HG03469 (cell line): ENCODE measurements around the gene PRAME.
"Not testable (repeated sequence)": the region's sequence is repeated elsewhere in the genome, so short reads cannot be mapped to it uniquely, and the experiment has no call there.

Experiments
- ATAC-seq: cut with Tn5 transposase; IDR thresholded peaks from one replicate; pipeline ENCODE4 v1.9.1; 2021; ENCODE audit warnings: mild to moderate bottlenecking, moderate library complexity, moderate number of reproducible peaks; ENCODE audit not compliant: unreplicated experiment

Gene PRAME, protein sequence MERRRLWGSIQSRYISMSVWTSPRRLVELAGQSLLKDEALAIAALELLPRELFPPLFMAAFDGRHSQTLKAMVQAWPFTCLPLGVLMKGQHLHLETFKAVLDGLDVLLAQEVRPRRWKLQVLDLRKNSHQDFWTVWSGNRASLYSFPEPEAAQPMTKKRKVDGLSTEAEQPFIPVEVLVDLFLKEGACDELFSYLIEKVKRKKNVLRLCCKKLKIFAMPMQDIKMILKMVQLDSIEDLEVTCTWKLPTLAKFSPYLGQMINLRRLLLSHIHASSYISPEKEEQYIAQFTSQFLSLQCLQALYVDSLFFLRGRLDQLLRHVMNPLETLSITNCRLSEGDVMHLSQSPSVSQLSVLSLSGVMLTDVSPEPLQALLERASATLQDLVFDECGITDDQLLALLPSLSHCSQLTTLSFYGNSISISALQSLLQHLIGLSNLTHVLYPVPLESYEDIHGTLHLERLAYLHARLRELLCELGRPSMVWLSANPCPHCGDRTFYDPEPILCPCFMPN

DNA sequence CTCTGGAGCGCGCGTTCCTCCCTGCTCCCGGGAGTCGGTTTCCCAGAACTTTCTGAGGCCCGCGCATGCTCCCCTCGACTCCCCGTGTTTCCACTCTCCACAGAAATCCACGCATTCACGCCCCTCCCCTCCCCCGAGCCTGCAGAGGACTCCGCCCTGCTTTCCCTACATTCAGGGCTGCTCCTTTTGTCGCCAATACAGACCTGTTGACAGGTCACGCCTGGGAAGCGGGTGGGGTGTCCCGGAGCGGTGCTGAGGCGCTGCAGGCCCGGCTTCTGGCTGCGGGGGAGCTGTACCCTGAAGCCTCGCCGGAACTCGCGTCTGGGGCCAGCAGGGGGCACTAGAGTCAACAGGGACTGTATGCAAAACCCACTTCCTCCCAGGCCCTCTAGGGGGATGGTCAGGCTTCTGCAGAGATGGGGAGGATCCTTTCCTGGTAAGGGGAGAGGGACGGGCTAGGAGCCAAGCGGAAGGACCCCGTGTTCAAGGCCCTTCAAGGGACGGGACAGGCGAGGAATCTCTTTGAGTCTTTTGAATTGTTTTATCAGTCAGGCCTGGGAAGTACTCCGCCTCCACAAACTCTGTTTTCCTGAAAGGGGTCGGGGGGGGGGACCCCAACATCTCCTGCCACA is at the start of gene PRAME:
Gene PRAME, minus strand, starts transcription at position 294 of the 632 bp plus-strand sequence. CDS start 2,433 bp downstream, outside the sequence.
- ATAC-seq = no peak

DNA sequence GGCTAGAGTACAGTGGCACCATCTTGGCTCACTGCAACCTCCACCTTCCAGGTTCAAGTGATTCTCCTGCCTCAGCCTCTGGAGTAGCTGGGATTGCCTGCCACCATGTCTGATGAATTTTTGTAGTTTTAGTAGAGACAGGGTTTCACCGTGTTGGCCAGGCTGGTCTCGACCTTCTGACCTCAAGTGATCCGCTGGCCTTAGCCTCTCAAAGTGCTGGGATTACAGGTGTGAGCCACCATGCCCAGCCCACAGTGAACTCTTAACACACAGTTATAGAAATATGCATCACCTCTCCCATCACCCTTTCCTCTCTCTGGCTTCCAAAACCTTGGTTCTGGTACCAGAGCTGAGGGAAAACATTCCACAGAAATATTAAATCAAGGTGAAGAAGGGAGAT is 49.0 kb upstream of the PRAME start:
- not testable (repeated sequence) for ATAC-seq

DNA sequence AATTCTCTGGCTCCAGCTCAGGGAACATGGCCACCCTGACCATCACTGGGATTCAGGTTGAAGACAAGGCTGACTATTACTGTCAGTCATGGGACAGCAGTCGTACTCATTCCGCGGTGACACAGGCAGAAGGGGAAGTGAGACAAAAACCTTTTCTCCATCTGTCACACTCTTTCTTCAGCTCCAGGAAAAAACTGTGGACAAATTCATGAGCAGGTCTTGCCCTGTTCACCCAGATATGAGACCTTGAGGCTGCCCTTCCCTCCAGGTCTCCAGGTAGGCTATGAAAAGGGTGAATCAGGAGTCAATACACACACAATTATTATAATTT is 46.0 kb upstream of the PRAME start:
- ATAC-seq = no peak

DNA sequence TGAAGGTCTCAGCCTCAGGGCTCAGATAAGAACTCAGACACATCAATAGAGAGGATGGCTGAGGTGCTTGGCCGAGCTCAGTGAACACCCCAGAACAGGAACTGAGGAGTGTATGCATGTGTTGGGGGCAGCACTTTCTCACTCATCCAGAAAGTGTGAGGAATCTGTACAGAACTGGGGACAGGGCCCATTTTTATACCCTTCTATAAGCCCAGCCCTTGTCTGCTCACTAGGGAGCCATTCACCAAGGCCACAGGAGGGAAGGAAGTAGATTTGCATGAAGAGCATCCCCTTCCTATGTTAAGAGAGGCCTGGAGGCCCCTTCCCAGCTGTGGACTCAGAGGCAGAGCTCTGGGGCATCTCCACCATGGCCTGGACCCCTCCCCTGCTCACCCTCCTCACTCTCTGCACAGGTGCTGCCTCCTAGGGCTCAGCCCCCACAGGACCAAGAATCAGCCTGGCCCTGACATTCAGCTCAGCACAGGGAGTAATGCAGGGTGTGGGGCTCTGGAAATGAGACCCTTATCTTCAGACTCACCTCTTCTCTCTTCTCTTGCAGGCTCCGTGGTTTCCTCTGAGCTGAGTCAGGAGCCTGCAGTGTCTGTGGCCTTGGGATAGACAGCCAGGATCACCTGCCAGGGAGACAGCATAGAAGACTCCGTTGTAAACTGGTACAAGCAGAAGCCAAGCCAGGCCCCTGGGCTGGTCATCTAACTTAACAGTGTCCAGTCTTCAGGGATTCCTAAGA is 45.4 kb upstream of the PRAME start:
- no peak for ATAC-seq

DNA sequence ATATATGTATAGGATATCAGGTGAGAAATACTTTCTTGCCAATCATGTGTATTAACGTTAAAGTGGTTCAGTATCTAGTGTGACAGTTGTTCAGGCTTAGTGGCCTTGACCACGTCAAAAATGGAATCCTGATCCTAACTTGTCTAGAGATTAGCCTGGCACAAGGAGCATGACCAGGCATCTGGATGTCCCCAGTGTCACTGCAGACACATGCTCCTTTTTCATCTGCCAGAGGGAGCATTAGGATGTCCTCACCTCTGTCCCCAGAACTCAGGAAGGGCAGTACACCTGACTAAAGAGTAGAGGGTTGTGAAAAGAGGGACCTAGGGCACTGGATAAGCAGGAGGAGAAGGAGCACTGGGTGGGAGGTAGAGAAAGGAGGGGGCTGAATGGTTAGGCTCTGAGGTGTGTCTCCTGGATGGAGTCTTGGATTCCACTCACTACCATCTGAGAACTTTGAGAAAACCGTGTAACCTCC is 44.4 kb upstream of the PRAME start:
- ATAC-seq = no peak

DNA sequence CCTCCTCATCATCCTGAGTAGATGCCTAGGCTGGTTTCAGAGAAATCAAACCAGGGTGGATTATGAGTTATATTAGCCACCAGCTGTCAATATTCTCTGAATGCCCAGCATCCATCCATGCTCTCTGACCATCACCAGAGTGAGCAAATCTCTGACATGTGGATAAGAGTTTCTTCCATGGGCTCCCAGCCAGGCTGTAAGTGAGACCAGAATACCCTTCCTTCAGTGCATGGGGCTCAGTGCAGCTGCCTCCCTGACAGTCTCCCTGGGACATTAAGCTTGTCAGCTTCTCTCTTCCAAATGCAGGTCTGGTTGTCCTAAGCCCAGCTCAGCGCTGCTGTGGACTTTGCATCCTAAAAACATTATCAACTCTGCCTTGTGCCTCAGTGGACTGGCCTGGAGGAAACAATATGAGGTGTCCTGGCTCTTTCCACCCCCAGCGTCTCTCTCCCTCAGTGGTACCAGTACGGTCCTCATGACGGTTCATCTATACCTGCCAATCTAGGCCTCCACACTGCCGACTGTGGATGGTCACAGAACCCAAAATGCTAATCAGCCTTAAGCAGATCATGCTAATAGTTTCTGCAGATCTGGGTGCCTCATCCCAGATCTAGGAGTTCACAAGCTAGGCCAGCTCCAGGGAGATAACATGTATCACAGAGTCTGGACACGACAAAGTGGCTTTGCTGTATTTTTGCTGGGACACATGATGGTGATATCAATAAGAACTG is 41.6 kb upstream of the PRAME start:
- ATAC-seq = no peak

DNA sequence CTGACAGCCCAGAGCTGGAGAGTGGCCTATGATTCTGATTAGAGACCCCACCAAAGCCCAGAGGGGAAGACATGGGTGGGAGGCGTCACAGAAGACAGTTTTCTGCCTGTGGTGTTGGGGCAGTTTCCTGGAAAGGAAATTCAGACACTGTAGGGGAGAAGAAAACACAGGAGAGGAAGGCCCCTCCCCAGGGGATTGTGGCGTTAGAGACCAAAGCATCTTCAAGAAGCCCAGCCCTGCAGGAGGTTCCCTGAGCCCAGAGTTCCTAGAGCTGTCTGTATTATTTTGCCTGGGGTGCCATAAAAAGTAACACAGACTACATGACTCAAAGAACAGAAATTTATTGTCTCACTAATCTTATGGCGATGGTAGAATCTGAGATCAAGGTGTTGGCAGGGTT is 40.2 kb upstream of the PRAME start:
- no peak for ATAC-seq

DNA sequence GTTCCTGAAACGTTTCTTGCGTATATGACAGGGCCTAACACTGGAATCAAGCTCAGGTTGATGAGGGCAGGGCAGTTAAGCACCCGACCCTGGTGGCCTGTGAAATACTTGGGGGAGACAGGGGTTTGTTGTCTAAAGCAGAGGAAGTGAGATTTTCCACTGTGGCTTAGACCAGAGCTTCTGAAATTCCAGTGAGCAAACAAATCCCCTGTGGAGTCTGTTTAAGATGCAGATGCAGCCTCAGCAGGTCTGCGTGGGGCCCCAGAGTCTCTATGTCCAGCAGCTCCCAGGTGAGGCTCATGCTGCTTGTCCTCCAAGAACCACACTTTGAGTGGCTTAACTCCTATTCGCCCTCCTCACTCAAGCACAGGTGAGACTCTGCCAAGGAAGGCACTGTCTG is 39.1 kb upstream of the PRAME start:
- no peak for ATAC-seq

DNA sequence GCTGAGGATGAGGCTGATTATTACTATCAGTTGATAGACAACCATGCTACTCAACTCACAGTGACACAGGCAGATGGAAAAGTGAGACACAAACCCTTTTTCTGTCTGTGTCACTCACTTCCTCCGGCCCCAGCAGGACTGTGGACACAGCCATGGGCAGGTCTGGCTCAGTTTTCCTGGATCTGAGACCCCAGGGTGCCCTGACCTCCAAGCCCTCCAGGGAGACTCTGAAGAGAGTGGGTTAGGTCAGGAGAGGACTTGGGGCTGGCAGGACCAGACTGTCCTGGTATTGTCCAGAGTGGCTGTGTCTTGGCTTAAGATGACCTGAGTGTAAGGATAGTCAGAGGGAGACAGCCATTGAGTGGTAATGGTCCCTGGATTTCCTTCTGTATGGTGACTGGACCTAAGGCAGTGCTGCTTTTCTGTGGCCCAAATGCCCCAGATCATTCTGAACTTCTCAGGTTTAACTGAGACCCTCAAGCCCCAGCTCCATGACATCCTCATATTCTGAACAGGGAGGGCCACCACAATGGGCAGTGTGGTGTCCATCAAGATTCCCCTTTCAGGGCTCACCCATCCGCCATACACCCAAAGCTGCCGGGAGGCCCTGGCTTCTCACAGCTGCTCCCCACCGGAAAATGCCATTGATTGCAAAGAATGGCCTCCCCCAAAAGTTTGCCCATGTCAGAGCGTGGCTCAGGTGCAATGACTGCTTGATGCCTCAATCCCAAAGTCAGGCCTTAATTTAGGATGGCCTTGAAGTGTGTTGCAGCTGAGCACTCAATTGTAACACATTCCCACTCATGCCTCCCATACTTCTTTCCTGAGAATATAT is 36.2 kb upstream of the PRAME start:
- no peak for ATAC-seq

DNA sequence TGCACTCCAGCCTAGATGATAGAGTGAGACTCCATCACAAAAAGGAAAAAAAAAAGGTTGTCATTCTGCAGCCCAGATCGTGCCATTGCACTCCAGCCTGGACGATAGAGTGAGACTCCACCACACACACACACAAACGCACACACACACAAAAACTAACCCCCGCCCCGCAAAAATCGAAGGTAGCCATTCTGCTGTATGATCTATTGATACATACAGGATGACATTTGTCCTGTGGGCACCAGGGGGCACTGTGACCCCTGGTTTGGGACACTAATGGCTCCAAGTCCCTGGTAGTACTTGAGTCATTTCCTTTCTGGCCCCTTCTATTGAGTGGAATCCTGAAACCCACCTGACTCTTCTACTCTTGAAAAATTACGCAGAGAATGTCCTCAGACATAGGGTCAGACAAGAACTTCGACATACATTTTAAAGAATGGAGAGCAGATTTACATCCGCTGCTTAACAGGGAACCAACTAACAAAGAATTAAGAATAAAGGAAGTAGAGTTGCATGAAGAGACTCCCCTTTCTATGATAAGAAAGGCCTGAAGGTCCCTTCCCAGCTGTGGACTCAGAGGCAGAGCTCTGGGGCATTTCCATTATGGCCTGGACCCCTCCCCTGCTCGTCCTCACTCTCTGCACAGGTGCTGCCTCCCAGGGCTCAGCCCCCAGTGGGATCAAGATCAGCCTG is 35.0 kb upstream of the PRAME start:
- no peak for ATAC-seq

DNA sequence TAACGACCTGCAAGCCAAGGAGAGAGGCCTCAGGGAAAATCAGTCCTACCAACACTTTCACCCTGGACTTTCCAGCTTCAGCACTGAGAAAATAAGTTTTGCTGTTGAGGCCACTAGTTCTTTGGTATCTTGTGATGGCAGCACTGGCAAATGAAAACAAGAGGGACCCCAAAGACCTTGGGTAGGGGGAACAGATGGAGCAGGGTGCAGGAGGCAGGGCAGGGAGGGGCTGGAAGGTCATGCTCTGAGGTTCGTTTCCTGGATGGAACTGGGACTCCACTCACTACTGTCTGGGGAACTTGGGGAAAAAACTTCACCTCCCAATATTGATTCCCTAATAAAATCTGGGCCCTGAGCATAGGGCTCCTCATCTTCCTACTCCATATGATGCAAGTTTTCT is 34.2 kb upstream of the PRAME start:
- ATAC-seq = no peak

DNA sequence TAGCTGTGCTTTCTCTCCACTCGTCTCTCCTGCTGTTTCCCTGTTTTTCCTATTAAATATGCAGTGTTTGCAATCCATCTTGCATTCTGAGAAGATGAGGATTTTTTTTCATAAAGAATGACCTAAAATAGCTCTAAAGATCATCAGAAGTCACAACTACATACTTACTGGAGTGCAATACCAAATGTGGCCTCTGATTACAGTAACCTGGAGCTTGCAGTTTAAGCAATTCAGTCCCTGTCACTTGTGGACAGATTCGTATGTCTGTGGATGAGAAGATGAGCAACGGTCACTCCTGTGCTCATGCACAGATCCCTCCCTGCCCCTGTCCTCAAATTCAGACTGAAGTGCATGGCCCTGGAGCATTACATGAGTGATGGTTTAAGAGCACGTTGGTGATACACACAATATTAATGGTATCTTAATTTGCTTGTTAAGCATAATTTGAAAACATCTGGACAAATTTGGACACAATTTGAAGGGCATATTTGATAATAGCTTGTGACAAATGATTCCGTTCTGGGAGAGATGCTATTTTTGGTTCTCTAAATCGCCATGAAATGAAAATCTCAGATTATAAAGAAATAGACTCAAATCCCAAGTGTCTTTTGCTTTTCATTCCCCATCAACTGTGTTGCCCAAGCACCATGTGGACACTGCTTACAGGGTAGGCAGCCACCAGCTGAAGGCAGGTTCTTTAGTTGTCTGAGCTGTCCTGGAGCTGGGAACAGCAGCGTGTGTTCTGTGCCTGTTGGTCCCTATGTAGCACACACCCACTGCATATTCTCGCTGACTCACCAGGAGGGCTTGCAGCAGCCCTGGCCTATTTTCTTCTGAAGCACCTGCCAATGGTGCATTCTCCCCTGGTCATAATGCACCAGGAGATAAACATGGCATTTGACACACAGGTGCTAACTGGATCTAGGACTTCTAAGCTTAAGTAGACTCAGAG is 32.6 kb upstream of the PRAME start:
- ATAC-seq = no peak

DNA sequence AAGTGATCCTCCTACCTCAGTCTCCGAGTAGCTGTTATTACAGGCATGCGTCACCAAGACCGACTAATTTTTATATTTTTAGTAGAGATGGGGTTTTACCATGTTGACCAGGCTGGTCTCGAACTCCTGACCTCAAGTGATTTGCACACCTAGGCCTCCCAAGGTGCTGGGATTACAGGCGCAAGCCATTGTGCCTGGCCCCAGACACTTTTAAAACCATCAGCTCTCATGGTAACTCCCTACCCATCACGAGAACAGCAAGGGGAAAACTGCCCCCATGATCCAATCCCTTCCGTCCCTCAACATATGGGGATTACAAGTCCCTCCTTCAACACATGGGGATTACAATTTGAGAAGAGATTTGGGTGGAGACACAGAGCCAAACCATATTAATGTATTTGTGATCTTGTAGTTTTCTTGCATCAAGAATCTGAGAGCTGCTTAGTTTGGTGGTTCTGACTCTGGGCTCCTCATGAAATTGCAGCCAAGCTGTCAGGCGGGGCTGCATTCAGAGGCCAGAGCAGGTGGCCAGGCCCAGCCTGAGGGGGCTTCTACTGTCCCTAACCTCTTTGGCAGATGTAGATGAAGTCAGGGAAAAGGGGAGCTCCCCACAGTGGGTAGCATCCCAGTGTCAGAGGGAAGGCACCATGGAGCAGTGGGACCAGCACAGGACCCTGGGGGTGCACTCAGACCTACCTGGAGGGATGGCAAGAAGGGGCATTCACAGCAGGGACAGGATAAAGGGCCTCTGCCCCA is 31.2 kb upstream of the PRAME start:
- no peak for ATAC-seq

DNA sequence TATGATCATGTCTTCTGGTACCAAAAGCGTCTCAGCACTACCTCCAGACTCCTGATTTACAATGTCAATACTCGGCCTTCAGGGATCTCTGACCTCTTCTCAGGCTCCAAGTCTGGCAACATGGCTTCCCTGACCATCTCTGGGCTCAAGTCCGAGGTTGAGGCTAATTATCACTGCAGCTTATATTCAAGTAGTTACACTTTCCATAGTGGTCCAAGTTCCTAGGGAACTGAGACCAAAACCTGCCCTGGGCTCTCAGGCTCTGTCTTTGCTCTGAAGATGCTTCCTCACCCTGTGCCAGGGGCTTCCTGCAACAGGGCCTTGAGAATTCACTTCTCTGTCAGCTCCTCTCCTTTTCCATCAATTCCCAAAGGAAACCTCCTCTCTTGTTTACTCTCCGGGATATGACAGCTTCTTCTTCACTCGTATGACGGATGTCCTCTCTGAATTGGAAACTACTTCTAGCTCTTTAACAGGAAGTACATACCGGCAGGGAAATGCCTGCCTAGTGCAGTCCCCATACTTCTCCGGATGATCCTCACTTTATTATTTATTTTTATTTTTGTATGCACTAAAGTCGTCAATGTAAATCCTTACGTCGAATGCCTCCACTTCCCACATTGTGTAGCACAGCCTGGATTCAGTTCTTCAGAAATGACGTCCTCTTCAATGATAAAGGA is 29.6 kb upstream of the PRAME start:
- no peak for ATAC-seq

DNA sequence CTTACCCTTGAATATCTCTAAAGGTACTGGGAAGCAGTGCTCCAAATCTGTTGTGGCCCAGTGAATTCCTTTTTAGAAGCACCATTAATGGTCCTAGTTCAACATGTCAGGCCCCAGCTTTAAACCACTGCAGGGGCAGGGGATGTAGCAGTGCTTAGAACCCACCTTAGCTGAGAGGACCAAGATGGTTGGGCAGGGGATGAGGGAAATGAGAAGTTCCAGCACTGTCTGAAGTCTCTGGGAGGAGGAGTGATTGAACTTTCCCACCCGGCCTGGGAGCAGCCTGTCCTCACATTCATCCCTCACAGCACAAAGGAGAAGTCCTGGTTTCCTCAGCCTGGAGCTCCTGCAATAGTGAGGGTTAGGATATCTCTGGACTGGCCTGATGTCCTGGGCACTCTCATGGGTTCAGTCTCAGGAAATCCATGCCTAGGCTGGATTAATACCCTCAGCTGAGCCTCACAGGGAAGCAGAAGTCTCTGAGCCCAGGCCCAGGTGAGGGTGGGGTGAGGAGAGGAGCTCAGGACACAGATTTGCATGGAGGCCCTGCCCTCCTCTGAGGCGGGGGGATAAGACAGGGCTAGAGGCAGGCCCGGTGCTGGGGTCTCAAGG is 28.6 kb upstream of the PRAME start:
- ATAC-seq = no peak

DNA sequence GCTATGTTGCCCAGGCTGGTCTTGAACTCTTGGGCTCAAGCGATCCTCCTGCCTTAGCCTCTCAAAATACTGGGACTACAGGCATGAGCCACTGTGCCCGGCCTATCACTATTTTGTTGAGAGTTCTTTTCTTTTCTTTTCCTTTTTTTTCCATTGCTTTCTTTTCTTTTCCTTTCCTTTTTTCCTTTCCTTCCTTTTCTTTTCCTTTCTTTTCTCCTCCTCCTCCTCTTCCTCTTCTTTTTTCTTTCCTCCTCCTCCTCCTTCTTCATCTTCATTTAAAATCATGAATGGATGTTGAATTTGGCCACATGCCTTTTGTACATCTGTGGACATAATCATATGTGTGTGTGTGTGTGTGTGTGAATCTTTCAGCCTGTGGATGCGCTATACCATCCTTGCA is 25.7 kb upstream of the PRAME start:
- no peak for ATAC-seq

DNA sequence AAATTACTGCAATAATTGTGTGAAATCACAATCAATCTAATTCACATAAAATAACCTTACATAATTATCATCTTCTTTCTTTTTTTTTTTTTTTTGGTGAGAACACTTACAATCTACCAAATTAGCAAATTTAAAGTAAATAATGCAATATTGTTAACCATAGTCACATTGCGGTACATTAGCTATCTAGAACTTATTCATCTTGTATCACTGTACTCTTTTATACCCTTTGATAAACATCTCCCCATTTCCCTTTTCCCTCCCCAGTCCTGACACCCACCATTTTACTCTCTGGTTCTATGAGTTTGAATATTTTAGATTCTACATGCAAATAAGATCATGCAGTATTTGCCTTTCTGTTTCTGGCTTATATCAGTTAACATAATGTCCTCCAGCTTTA is 24.0 kb upstream of the PRAME start:
- no peak for ATAC-seq
